ENCODE data around the gene PDCD11.

The PDCD11 gene

GRCh38 chr10:103492655-103493261 is 96.3 kb downstream of the PDCD11 start (continued):
- no peak for TF ChIP-seq ATF2 (tag by site-specific recombination; IDR thresholded peaks at IDR 0.05; ENCODE audit: low read depth)

GRCh38 chr10:103493362-103493915 is 97.0 kb downstream of the PDCD11 start, which contains the start of gene NEURL1:
TSS of gene NEURL1 (plus strand) at chr10:103493705. CDS start at chr10:103494388, 683 bp downstream.
- POLR2A ChIA-PET, result interaction anchor here (1.1 to 3.4 kb wide), 4 partner anchors 8 to 125 kb away, joined by 4 to 15 read pairs (median 6); partner anchors contain the start of gene TAF5
- Histone ChIP-seq H3K4me3 (ENCODE audit: low read depth, low read length) (peak within 1 kb of the TSS; percentile 51), H3K9me3 (ENCODE audit: control insufficient read depth, insufficient read depth, low read depth, low read length) (no peaks in the 10 kb centered on the region), H3K36me3 (ENCODE audit: control insufficient read depth in 2 of 2, insufficient read depth in 1 of 2, low read length in 2 of 2) (no peaks in the 10 kb centered on the region), H3K4me1 (ENCODE audit: control insufficient read depth, insufficient read depth, low read length) (no peaks in the 10 kb centered on the region), H3K27ac (ENCODE audit: extremely low read depth, low read depth, low read length) (no peak within 1 kb of the TSS)
- CTCF ChIA-PET, result interaction anchor here (0.6 to 6.1 kb wide), 8 partner anchors 10 to 101 kb away, joined by 3 to 41 read pairs (median 5); no protein-coding TSS in a partner anchor
- peak; percentile 17; the same call in 1 of the 2 replicates for TF ChIP-seq ZBTB20 (tag by site-specific recombination; IDR thresholded peaks at IDR 0.05)
- no peak for TF ChIP-seq MYNN (tag by site-specific recombination; IDR thresholded peaks at IDR 0.05; ENCODE audit: borderline replicate concordance)
- peak; percentile 75 for TF ChIP-seq ZBTB26 (tag by site-specific recombination; optimal IDR thresholded peaks at IDR 0.05)
- TF ChIP-seq PRDM4 (tag by site-specific recombination; IDR thresholded peaks at IDR 0.05), result peak; percentile 89
- TF ChIP-seq, protein P1, sequence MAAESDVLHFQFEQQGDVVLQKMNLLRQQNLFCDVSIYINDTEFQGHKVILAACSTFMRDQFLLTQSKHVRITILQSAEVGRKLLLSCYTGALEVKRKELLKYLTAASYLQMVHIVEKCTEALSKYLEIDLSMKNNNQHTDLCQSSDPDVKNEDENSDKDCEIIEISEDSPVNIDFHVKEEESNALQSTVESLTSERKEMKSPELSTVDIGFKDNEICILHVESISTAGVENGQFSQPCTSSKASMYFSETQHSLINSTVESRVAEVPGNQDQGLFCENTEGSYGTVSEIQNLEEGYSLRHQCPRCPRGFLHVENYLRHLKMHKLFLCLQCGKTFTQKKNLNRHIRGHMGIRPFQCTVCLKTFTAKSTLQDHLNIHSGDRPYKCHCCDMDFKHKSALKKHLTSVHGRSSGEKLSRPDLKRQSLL (tag by site-specific recombination; IDR thresholded peaks at IDR 0.05), result 0 out of 2 replicates have a peak, but pooled peaks have one; percentile 24
- TF ChIP-seq PATZ1 (tag by site-specific recombination; IDR thresholded peaks at IDR 0.05), result peak; percentile 23; the same call in 1 of the 2 replicates
- no peak for TF ChIP-seq ZNF623 (tag by site-specific recombination; IDR thresholded peaks at IDR 0.05)
- TF ChIP-seq ZNF677 (tag by site-specific recombination; IDR thresholded peaks at IDR 0.05), result no peak
- TF ChIP-seq ZNF324 (tag by site-specific recombination; IDR thresholded peaks at IDR 0.05), result no peak
- no peak for TF ChIP-seq GLIS2 (tag by site-specific recombination; IDR thresholded peaks at IDR 0.05)
- no peak for TF ChIP-seq ZNF19 (tag by site-specific recombination; IDR thresholded peaks at IDR 0.05; ENCODE audit: low read depth)
- peak; percentile 62 for TF ChIP-seq ZEB2 (tag by site-specific recombination; IDR thresholded peaks at IDR 0.05)
- peak; percentile 71 for TF ChIP-seq ZBTB17 (tag by site-specific recombination; IDR thresholded peaks at IDR 0.05)
- TF ChIP-seq REST (tag by site-specific recombination; IDR thresholded peaks at IDR 0.05), result no peak
- no peak for TF ChIP-seq ZBTB1 (tag by site-specific recombination; IDR thresholded peaks at IDR 0.05)
- peak; percentile 28; the same call in 1 of the 2 replicates for TF ChIP-seq EGR2 (tag by site-specific recombination; IDR thresholded peaks at IDR 0.05; ENCODE audit: low read depth)
- TF ChIP-seq ZNF335 (tag by site-specific recombination; conservative IDR thresholded peaks at IDR 0.05), result peak; percentile 62
- TF ChIP-seq ZBTB10 (tag by site-specific recombination; IDR thresholded peaks at IDR 0.05), result 0 out of 2 replicates have a peak, but pooled peaks have one; percentile 28
